Esophagus squamous epithelium (tissue), 4 donors: ENCODE data around the gene MTCP1.

Source experiments
- CTCF ChIP-seq, 6 experiments: fragments of 450-650 bp in 4 of 6; fragments of 200-600 bp in 2 of 6; sonication (generic) in 2 of 6; IDR thresholded peaks; one replicate each; pipeline ENCODE4 v1.5.1; 2016 to 2019; ENCODE audit warnings: antibody characterized with exemption in 6 of 6, mild to moderate bottlenecking in 4 of 6, moderate library complexity in 4 of 6
- POLR2A ChIP-seq, 4 donors: fragments of 450-650 bp; IDR thresholded peaks; one replicate each; pipeline ENCODE4 v1.6.1; 2017; ENCODE audit warnings: antibody characterized with exemption in 4 of 4, mild to moderate bottlenecking in 4 of 4, moderate library complexity in 3 of 4

- TF ChIP-seq CTCF (IDR thresholded peaks at IDR 0.05) (no peak), POLR2A (IDR thresholded peaks at IDR 0.05) (no peak)
These were observed 1.5 kb downstream of the MTCP1 start for GRCh38 chrX:155069414-155069813.
